Measurements from ENCODE around the gene CNKSR1.

DNA sequence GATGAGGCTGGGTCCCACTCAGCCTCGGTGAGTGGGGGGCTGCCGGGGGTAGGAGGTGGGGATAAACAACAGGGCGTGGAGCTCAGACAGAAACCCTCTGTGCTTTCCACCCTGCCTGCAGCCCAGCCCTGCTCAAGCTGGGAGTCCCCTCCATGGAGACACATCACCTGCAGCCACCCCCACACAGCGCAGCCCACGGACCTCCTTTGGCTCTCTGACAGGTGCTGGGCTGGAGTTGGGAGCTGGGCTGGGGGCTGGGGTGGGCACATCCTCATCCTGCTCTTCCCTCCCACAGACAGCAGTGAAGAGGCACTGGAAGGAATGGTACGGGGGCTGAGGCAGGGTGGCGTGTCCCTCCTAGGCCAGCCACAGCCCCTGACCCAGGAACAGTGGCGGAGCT lies 11.2 kb downstream of the CNKSR1 start:
- no peak for TF ChIP-seq CTCF (IDR thresholded peaks at IDR 0.05; ENCODE audit: low read depth, low read length)
- no peak for TF ChIP-seq EZH2phosphoT487 (IDR thresholded peaks at IDR 0.05; ENCODE audit: low read depth)

Data from OCI-LY3 (cell line).